H1 (cell line): ENCODE data around the gene MT1X. TPM values are rescaled to one million over a fixed set of nuclear protein-coding genes. Genes with fewer than 3 reads are reported as not detected.
A peak's percentile ranks its signal among the peaks of the same experiment; 100 is the strongest.
"Not testable (repeated sequence)": the region's sequence is repeated elsewhere in the genome, so short reads cannot be mapped to it uniquely, and the experiment has no call there.

ENCODE experiments used
- CTCF ChIA-PET: fragments of 300-600 bp; sonication (Branson Sonifier 250); formaldehyde crosslinking; loops from one replicate; lab custom pipeline; 2021; ENCODE audit not compliant: partially characterized antibody; lab: Charles Lee
- POLR2A ChIA-PET: fragments of 300-600 bp; sonication (Branson Sonifier 250); formaldehyde crosslinking; loops from one replicate; lab custom pipeline; 2021; ENCODE audit warnings: inconsistent platforms; ENCODE audit not compliant: partially characterized antibody; lab: Charles Lee
- DNase-seq, 2 experiments: peaks; one replicate each; pipeline versions ENCODE4 v3.0.0 to v3.0.0-alpha.2; 2010 to 2022; ENCODE audit warnings: low spot score in 2 of 2, low read depth in 1 of 2, mixed read lengths in 1 of 2
- FAIRE-seq: peaks from 2 replicates; lab custom pipeline; 2011; peaks lifted over from hg19 to GRCh38; lab: Jason Lieb, UNC
- H2AFZ ChIP-seq: 2 replicates; pipeline ENCODE4 v1.8.1; 2012; ENCODE audit warnings: low read length, inconsistent platforms
- H2AK5ac ChIP-seq: 2 replicates; pipeline ENCODE4 v1.6.1; 2013; ENCODE audit warnings: low read depth, low read length
- H2BK120ac ChIP-seq: replicated peaks from 2 replicates; pipeline ENCODE3; 2013; ENCODE audit warnings: low read depth, low read length, inconsistent platforms
- H2BK12ac ChIP-seq: 2 replicates; pipeline ENCODE4 v1.6.1; 2013; ENCODE audit warnings: low read depth, low read length
- H2BK15ac ChIP-seq: 2 replicates; pipeline ENCODE4 v1.6.1; 2013; ENCODE audit warnings: low read length
- H2BK20ac ChIP-seq: 2 replicates; pipeline ENCODE4 v1.6.1; 2013; ENCODE audit warnings: low read length
- H2BK5ac ChIP-seq: 2 replicates; pipeline ENCODE4 v1.6.1; 2013; ENCODE audit warnings: low read depth, low read length
- H3K14ac ChIP-seq: 2 replicates; pipeline ENCODE4 v1.6.1; 2013; ENCODE audit warnings: inconsistent platforms; ENCODE audit not compliant: insufficient read length
- H3K18ac ChIP-seq: 2 replicates; pipeline ENCODE4 v1.6.1; 2013; ENCODE audit warnings: low read length; ENCODE audit errors: extremely low read depth
- H3K23ac ChIP-seq: 2 replicates; pipeline ENCODE4 v1.6.1; 2013; ENCODE audit warnings: inconsistent platforms; ENCODE audit not compliant: insufficient read length
- H3K23me2 ChIP-seq: 2 replicates; pipeline ENCODE4 v1.6.1; 2013; ENCODE audit warnings: low read depth, low read length
- H3K27ac ChIP-seq: 2 replicates; pipeline ENCODE4 v1.6.1; 2011; ENCODE audit warnings: low read depth, low read length, inconsistent platforms
- H3K27me3 ChIP-seq, 4 experiments: replicated peaks in 1 of 4; 1 replicate in 1 of 4; 2 replicates in 3 of 4; pipeline versions ENCODE4 v1.6.1 to v1.8.1; 2011 to 2013; ENCODE audit warnings: low read length in 3 of 4, mild to moderate bottlenecking in 3 of 4, inconsistent platforms in 2 of 4, mixed read lengths in 2 of 4, moderate library complexity in 1 of 4; ENCODE audit not compliant: control insufficient read depth in 3 of 4, insufficient read depth in 3 of 4; ENCODE audit errors: extremely low read depth in 1 of 4
- H3K36me3 ChIP-seq, 4 experiments: 2 replicates each; pipeline versions ENCODE4 v1.6.1 to v1.8.1; 2011 to 2013; ENCODE audit warnings: mild to moderate bottlenecking in 4 of 4, low read length in 3 of 4, moderate library complexity in 2 of 4, control low read depth in 1 of 4, inconsistent platforms in 1 of 4; ENCODE audit not compliant: insufficient read depth in 4 of 4, control insufficient read depth in 2 of 4
- H3K4ac ChIP-seq: replicated peaks from 2 replicates; pipeline ENCODE3; 2013; ENCODE audit warnings: low read length, low read depth, mixed read lengths, inconsistent platforms; ENCODE audit not compliant: insufficient read length
- H3K4me1 ChIP-seq, 4 experiments: replicated peaks in 1 of 4; 1 replicate in 1 of 4; 2 replicates in 3 of 4; pipeline versions ENCODE4 v1.6.1 to v1.8.1; 2011 to 2013; ENCODE audit warnings: low read length in 3 of 4, inconsistent platforms in 2 of 4, mixed read lengths in 1 of 4; ENCODE audit not compliant: insufficient read depth in 4 of 4, control insufficient read depth in 3 of 4
- H3K4me2 ChIP-seq, 2 experiments: 2 replicates each; pipeline versions ENCODE4 v1.6.1 to v1.8.1; 2011 to 2013; ENCODE audit warnings: low read depth in 2 of 2, low read length in 2 of 2, control low read depth in 1 of 2, inconsistent platforms in 1 of 2, mild to moderate bottlenecking in 1 of 2; ENCODE audit not compliant: insufficient read depth in 1 of 2
- H3K4me3 ChIP-seq, 4 experiments: fragments of 200-600, 300-600 bp in 1 of 4; sonication (generic), shearing (Covaris generic), sonication (Bioruptor Twin) in 1 of 4; 2 replicates each; pipeline versions ENCODE4 v1.5.1 to v1.8.1; 2011 to 2016; ENCODE audit warnings: low read length in 4 of 4, low read depth in 3 of 4, control low read depth in 2 of 4, inconsistent platforms in 2 of 4, mild to moderate bottlenecking in 2 of 4, mixed read lengths in 1 of 4, moderate library complexity in 1 of 4; ENCODE audit not compliant: insufficient read depth in 2 of 4; ENCODE audit errors: extremely low read depth in 1 of 4
- H3K56ac ChIP-seq: replicated peaks from 2 replicates; pipeline ENCODE3; 2013; ENCODE audit warnings: low read depth, mild to moderate bottlenecking, mixed read lengths, low read length, inconsistent platforms; ENCODE audit not compliant: insufficient read length
- H3K79me1 ChIP-seq: 2 replicates; pipeline ENCODE4 v1.6.1; 2013; ENCODE audit warnings: low read depth, low read length, control low read depth
- H3K79me2 ChIP-seq, 2 experiments: 2 replicates each; pipeline versions ENCODE4 v1.6.1 to v1.8.1; 2012 to 2013; ENCODE audit warnings: low read length in 2 of 2, mild to moderate bottlenecking in 2 of 2, inconsistent platforms in 1 of 2; ENCODE audit not compliant: insufficient read depth in 2 of 2, control insufficient read depth in 1 of 2
- H3K9ac ChIP-seq, 4 experiments: replicated peaks in 1 of 4; 1 replicate in 1 of 4; 2 replicates in 3 of 4; pipeline versions ENCODE4 v1.6.1 to v1.8.1; 2011 to 2013; ENCODE audit warnings: low read depth in 3 of 4, low read length in 3 of 4, control low read depth in 2 of 4, mild to moderate bottlenecking in 2 of 4, moderate library complexity in 2 of 4, inconsistent platforms in 1 of 4; ENCODE audit errors: extremely low read depth in 1 of 4
- H3K9me3 ChIP-seq, 2 experiments: 2 replicates each; pipeline versions ENCODE4 v1.6.1 to v1.8.1; 2012 to 2013; ENCODE audit warnings: mild to moderate bottlenecking in 2 of 2, moderate library complexity in 2 of 2, control low read depth in 1 of 2, inconsistent platforms in 1 of 2, low read depth in 1 of 2, low read length in 1 of 2, mixed read lengths in 1 of 2; ENCODE audit not compliant: insufficient read depth in 2 of 2
- H4K20me1 ChIP-seq, 2 experiments: replicated peaks in 1 of 2; 2 replicates each; pipeline versions ENCODE3 to v1.8.1; 2011 to 2013; ENCODE audit warnings: inconsistent platforms in 2 of 2, low read length in 2 of 2, mild to moderate bottlenecking in 1 of 2; ENCODE audit not compliant: insufficient read depth in 2 of 2, control insufficient read depth in 1 of 2
- H4K5ac ChIP-seq: 2 replicates; pipeline ENCODE4 v1.6.1; 2013; ENCODE audit warnings: low read length, low read depth, mixed read lengths, inconsistent platforms; ENCODE audit not compliant: insufficient read length
- H4K8ac ChIP-seq: 2 replicates; pipeline ENCODE4 v1.8.0; 2013; ENCODE audit warnings: mild to moderate bottlenecking, moderate library complexity, low read length, inconsistent platforms; ENCODE audit not compliant: insufficient read depth; ENCODE audit errors: extremely low read depth
- H4K91ac ChIP-seq: replicated peaks from 2 replicates; pipeline ENCODE3; 2013; ENCODE audit warnings: low read length, mixed read lengths, inconsistent platforms; ENCODE audit not compliant: insufficient read length
- WGBS, 2 experiments: shearing (Covaris generic) in 1 of 2; methylation state at CpG; one replicate each; pipeline versions ENCODE4 v1.1.6 to v1.1.7; 2013 to 2015; ENCODE audit warnings: low lambda C conversion rate in 2 of 2, mixed read lengths in 2 of 2, inconsistent platforms in 1 of 2, low coverage in 1 of 2, missing lambda C conversion rate in 1 of 2; ENCODE audit not compliant: insufficient replicate concordance in 2 of 2, insufficient coverage in 1 of 2, insufficient read length in 1 of 2; ENCODE audit errors: extremely low coverage in 1 of 2, missing lambda C conversion rate in 1 of 2; 5-methylcytosine and 5-hydroxymethylcytosine counted together
- polyA plus RNA-seq, 7 experiments: library from polyadenylated mRNA; depleted of rRNA in 3 of 7; stranded (reverse) in 5 of 7; unstranded in 2 of 7; fragments of >200 nt in 5 of 7; fragments of 200-250 nt in 2 of 7; gene quantifications; 1 replicate in 5 of 7; 2 replicates in 1 of 7; 4 replicates in 1 of 7; pipeline versions ENCODE4 v1.2.1 to v1.2.3, GENCODE V29; 2011 to 2013; ENCODE audit warnings: missing spikeins in 2 of 7, mixed read lengths in 2 of 7
- total RNA-seq: library from RNA; stranded (reverse); fragmentation: NEBNext Ultra II Directional; extraction: Animal tissue kit (Norgen Biotek cat#: 25700); gene quantifications from 2 replicates; pipeline ENCODE4 v1.2.1, GENCODE V29; 2021

The MT1X gene
- total and polyA plus RNA-seq, 2 of the 8 experiments (the other 6 are each of a cell fraction or from before 2014, with no cell fraction given): 52.4 to 1,060 TPM

DNA sequence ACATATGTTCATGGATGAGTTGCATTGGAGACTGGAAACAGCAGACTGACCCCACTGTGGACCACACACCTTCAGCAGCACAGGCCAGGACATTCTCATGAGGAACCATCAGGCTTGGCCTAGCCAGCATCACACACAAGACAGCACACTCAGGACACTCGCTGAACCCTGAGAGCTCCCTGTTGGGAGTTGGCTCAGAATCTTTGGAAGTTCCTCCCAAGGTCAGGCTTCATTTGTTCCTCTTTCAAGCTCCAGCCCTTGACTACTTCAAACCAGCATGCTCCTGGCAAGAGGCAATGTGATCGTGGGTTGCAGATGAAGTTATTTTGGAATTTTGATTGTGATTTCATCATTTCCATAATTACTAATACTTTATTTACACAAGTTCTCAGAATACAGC is 10.6 kb upstream of the MT1X start:
- H3K14ac ChIP-seq, H2AFZ ChIP-seq, H3K79me2 ChIP-seq, H3K9ac ChIP-seq, H4K91ac ChIP-seq, H4K5ac ChIP-seq, H3K4me3 ChIP-seq, H4K20me1 ChIP-seq, H3K79me1 ChIP-seq, DNase-seq, H3K27ac ChIP-seq, H3K9me3 ChIP-seq, H2AK5ac ChIP-seq, H3K4me2 ChIP-seq, H3K56ac ChIP-seq, H3K4ac ChIP-seq, H4K8ac ChIP-seq, H2BK5ac ChIP-seq, H2BK15ac ChIP-seq, H3K18ac ChIP-seq, H2BK20ac ChIP-seq, H3K23ac ChIP-seq, H3K36me3 ChIP-seq, H2BK120ac ChIP-seq: not testable (repeated sequence)
- WGBS, 2 experiments: 82% methylated on average over 2 of the region's 2 CpGs; no CpG with 5 or more reads in 1 of the 2 experiments
- ChIA-PET POLR2A (interaction anchor here (8.9 to 13.9 kb wide), 2 partner anchors 9 to 17 kb away, joined by 74 to 205 read pairs; partner anchors contain the start of genes MT1B, MT1F and MT1X), CTCF (interaction anchor here (1.1 to 4.6 kb wide), 6 partner anchors 10 to 185 kb away, joined by 3 to 62 read pairs (median 6); no protein-coding TSS in a partner anchor)
- Histone ChIP-seq H2BK12ac (peak overlapping the region; percentile 64; the same call in 1 of the 2 replicates), H3K27me3 (peaks cover 53 to 82% (median 68%) of the 10 kb centered on the region in 4 experiments), H3K4me1 (peaks cover 3 to 22% (median 17%) of the 10 kb centered on the region in 4 experiments), H3K23me2 (peaks cover 10% of the 10 kb centered on the region; the same call in 1 of the 2 replicates)
- FAIRE-seq: peak; percentile 69

DNA sequence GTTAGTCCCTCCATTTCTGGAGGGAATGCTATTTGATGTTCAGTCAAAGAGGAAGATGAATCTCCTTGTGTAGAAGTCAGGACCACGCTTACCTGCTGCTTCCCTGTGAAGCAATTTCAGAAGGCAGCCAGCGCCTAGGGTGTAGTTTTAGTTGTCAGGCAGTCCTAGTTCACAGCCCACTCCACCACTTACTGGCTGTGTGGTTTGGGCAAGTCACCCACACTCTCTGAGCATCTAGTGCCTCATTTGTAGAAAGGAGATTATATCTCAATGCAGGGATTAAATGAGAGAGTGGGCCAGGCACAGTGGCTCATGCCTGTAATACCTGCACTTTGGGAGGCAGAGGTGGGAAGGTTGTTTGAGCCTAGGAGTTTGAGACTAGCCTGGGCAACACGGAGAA is 10.1 kb upstream of the MT1X start:
- peaks cover 48 to 82% (median 67%) of the 10 kb centered on the region in 4 experiments for H3K27me3 ChIP-seq
- not testable (repeated sequence) for H4K8ac ChIP-seq, H3K79me1 ChIP-seq, H3K18ac ChIP-seq, H4K20me1 ChIP-seq, DNase-seq, H2AK5ac ChIP-seq, H2BK5ac ChIP-seq, H3K23ac ChIP-seq, H3K14ac ChIP-seq, H2BK15ac ChIP-seq, H2BK120ac ChIP-seq, H3K9me3 ChIP-seq, H3K9ac ChIP-seq, H4K5ac ChIP-seq, H3K56ac ChIP-seq, H3K36me3 ChIP-seq, H2BK12ac ChIP-seq, H2BK20ac ChIP-seq, H3K4ac ChIP-seq, H3K4me3 ChIP-seq, H2AFZ ChIP-seq, FAIRE-seq, H3K79me2 ChIP-seq, H3K4me2 ChIP-seq, H3K27ac ChIP-seq, H4K91ac ChIP-seq
- peaks cover 3 to 25% (median 17%) of the 10 kb centered on the region in 4 experiments for H3K4me1 ChIP-seq
- POLR2A ChIA-PET: interaction anchor here (0.7 to 13.9 kb wide), 3 partner anchors 9 to 28 kb away, joined by 3 to 205 read pairs (median 74); partner anchors contain the start of genes MT1B, MT1F and MT1X
- 74% methylated on average over 3 of the region's 3 CpGs; no CpG with 5 or more reads in 1 of the 2 experiments for WGBS, 2 experiments
- CTCF ChIA-PET: interaction anchor here (0.6 to 2.9 kb wide), 10 partner anchors 11 to 671 kb away, joined by 3 to 62 read pairs (median 4); no protein-coding TSS in a partner anchor
- H3K23me2 ChIP-seq: peaks cover 10% of the 10 kb centered on the region; the same call in 1 of the 2 replicates
